Neural crest cell (in vitro differentiated cells): ENCODE data around the gene ARHGAP26. TPM values are rescaled to one million over a fixed set of nuclear protein-coding genes. Genes with fewer than 3 reads are reported as not detected.

Source experiments
- DNase-seq: peaks from one replicate; pipeline ENCODE4 v3.0.0; 2021; ENCODE audit warnings: low read depth, mixed read lengths, low spot score
- H3K27ac Mint-ChIP-seq: one replicate; pipeline ENCODE4 v1.8.0; 2021; ENCODE audit warnings: mild to moderate bottlenecking, mixed read lengths; ENCODE audit not compliant: unreplicated experiment
- H3K27me3 Mint-ChIP-seq: 2 replicates; pipeline ENCODE4 v1.8.0; 2021; ENCODE audit warnings: low read depth, mild to moderate bottlenecking, mixed read lengths
- H3K36me3 Mint-ChIP-seq: 2 replicates; pipeline ENCODE4 v1.8.0; 2021; ENCODE audit warnings: low read depth, mild to moderate bottlenecking, mixed read lengths
- H3K4me1 Mint-ChIP-seq: 2 replicates; pipeline ENCODE4 v1.8.0; 2021; ENCODE audit warnings: mixed read lengths
- H3K4me3 Mint-ChIP-seq: one replicate; pipeline ENCODE4 v1.8.0; 2021; ENCODE audit warnings: mild to moderate bottlenecking, mixed read lengths
- H3K9me3 Mint-ChIP-seq: 2 replicates; pipeline ENCODE4 v1.8.0; 2021; ENCODE audit warnings: mixed read lengths
- CTCF ChIP-seq: fragments of 200-600 bp; sonication (generic); conservative IDR thresholded peaks from 2 replicates; pipeline ENCODE4 v1.5.0; 2021; ENCODE audit warnings: antibody characterized with exemption, mild to moderate bottlenecking
- total RNA-seq: library from RNA; stranded (reverse); gene quantifications from 2 replicates; pipeline ENCODE4 v1.2.1, GENCODE V29; 2021

ARHGAP26 gene
- total RNA-seq, 1 donor from 2014 or later = 5.5 TPM

- Mint-ChIP-seq H3K4me1 (peaks cover 48% of the 10 kb centered on the region), H3K9me3 (no peaks in the 10 kb centered on the region), H3K4me3 (no peak overlapping the region), H3K27me3 (no peaks in the 10 kb centered on the region), H3K36me3 (no peaks in the 10 kb centered on the region), H3K27ac (no peak overlapping the region)
- no peak for DNase-seq
- TF ChIP-seq CTCF = no peak
These were observed 35.2 kb downstream of the ARHGAP26 start for GRCh38 chr5:142805339-142805738.

- Mint-ChIP-seq H3K4me1 (peaks cover 49% of the 10 kb centered on the region), H3K27me3 (no peaks in the 10 kb centered on the region), H3K27ac (no peak overlapping the region), H3K4me3 (no peak overlapping the region), H3K9me3 (no peaks in the 10 kb centered on the region), H3K36me3 (no peaks in the 10 kb centered on the region)
- no peak for DNase-seq
- TF ChIP-seq CTCF = no peak
These were observed 36.7 kb downstream of the ARHGAP26 start for GRCh38 chr5:142806841-142807267.

GRCh38 chr5:142807372-142807911 is 37.3 kb downstream of the ARHGAP26 start:
- H3K4me1 Mint-ChIP-seq = peaks cover 44% of the 10 kb centered on the region
- H3K27ac Mint-ChIP-seq = no peak overlapping the region
- H3K27me3 Mint-ChIP-seq = no peaks in the 10 kb centered on the region
- DNase-seq = peak; percentile 20
- TF ChIP-seq CTCF = no peak
- no peaks in the 10 kb centered on the region for H3K9me3 Mint-ChIP-seq
- H3K36me3 Mint-ChIP-seq = no peaks in the 10 kb centered on the region
- H3K4me3 Mint-ChIP-seq = peak overlapping the region; percentile 69

- H3K9me3 Mint-ChIP-seq = peaks cover 2% of the 10 kb centered on the region
- no peak overlapping the region for H3K4me3 Mint-ChIP-seq
- H3K27me3 Mint-ChIP-seq = no peaks in the 10 kb centered on the region
- DNase-seq = no peak
- peaks cover 48% of the 10 kb centered on the region for H3K4me1 Mint-ChIP-seq
- no peak overlapping the region for H3K27ac Mint-ChIP-seq
- TF ChIP-seq CTCF = no peak
- no peaks in the 10 kb centered on the region for H3K36me3 Mint-ChIP-seq
These were observed 38.9 kb downstream of the ARHGAP26 start for GRCh38 chr5:142808878-142809598.

GRCh38 chr5:142810081-142810480 is 39.9 kb downstream of the ARHGAP26 start:
- no peak overlapping the region for H3K4me3 Mint-ChIP-seq
- no peak for DNase-seq
- no peaks in the 10 kb centered on the region for H3K27me3 Mint-ChIP-seq
- peaks cover 48% of the 10 kb centered on the region for H3K4me1 Mint-ChIP-seq
- TF ChIP-seq CTCF = no peak
- H3K36me3 Mint-ChIP-seq = no peaks in the 10 kb centered on the region
- no peak overlapping the region for H3K27ac Mint-ChIP-seq
- H3K9me3 Mint-ChIP-seq = peaks cover 2% of the 10 kb centered on the region
